22Rv1 (cell line): Measurements from ENCODE around the gene GLI1.

Source experiments
- CTCF ChIP-seq: fragments of 450-650 bp; IDR thresholded peaks from 2 replicates; pipeline ENCODE4 v1.5.1; 2017; ENCODE audit warnings: mild to moderate bottlenecking
- ZFX ChIP-seq: fragments of 450-650 bp; IDR thresholded peaks from 2 replicates; pipeline ENCODE4 v1.6.1; 2017; ENCODE audit warnings: antibody characterized with exemption, borderline replicate concordance

DNA sequence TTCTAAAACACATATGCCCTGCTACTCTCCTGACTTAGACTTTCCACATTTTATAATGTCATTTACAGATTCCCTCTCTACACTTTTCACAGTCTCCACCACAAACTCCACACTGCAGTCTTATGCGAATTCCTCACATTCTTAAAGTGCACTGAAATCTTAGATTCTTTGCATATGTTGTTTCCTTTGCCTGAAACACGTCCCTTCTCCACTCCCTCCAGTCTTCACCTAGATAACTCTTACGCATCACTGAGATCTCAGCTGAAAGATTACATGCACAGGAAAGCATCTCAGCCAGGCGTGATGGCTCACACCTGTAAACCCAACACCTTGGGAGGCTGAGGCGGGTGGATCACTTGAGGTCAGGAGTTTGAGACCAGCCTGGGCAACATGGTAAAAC is 23.9 kb downstream of the GLI1 start:
- TF ChIP-seq CTCF (no peak), ZFX (no peak)
